Thoracic aorta (tissue), 2 donors: Measurements from ENCODE around the gene ACTN1. TPM values are rescaled to one million over a fixed set of nuclear protein-coding genes. Genes with fewer than 3 reads are reported as not detected.
"Not testable (repeated sequence)": the region's sequence is repeated elsewhere in the genome, so short reads cannot be mapped to it uniquely, and the experiment has no call there.

ENCODE experiments used
- ATAC-seq: fragments of 150-250 bp; one replicate; pipeline ENCODE4 v1.8.0; 2017; ENCODE audit warnings: low read depth; ENCODE audit not compliant: insufficient number of reproducible peaks, low FRiP score
- DNase-seq: peaks from one replicate; pipeline ENCODE4 v3.0.0-alpha.2; 2020; ENCODE audit warnings: low spot score
- H3K27ac ChIP-seq, 2 donors: fragments of 200-600 bp; sonication (generic); 1 replicate in 1 of 2; 2 replicates in 1 of 2; pipeline ENCODE4 v1.5.1; 2016; ENCODE audit warnings: mild to moderate bottlenecking in 2 of 2, moderate library complexity in 2 of 2
- H3K27me3 ChIP-seq: fragments of 200-600 bp; sonication (generic); replicated peaks from 2 replicates; pipeline ENCODE4 v1.6.0; 2016; ENCODE audit warnings: mild to moderate bottlenecking; ENCODE audit not compliant: insufficient read depth
- H3K36me3 ChIP-seq: fragments of 200-600 bp; sonication (generic); one replicate; pipeline ENCODE4 v1.5.1; 2016
- H3K4me1 ChIP-seq, 2 donors: fragments of 200-600 bp; sonication (generic); 1 replicate in 1 of 2; 2 replicates in 1 of 2; pipeline versions ENCODE4 v1.5.1 to v1.6.0; 2016; ENCODE audit warnings: low read depth in 2 of 2, mild to moderate bottlenecking in 1 of 2; ENCODE audit not compliant: control insufficient read depth in 1 of 2
- H3K4me3 ChIP-seq: fragments of 200-600 bp; sonication (generic); 2 replicates; pipeline ENCODE4 v1.5.1; 2016; ENCODE audit warnings: mild to moderate bottlenecking
- H3K9me3 ChIP-seq: fragments of 200-600 bp; sonication (generic); 2 replicates; pipeline ENCODE4 v1.5.1; 2016
- total RNA-seq, 2 donors: library from RNA; depleted of rRNA; stranded (reverse); fragments of >200 nt; gene quantifications; one replicate each; pipeline versions ENCODE4 v1.1.0 to v1.2.3, GENCODE V29; 2016
- TF ChIP-seq, protein P1 (sequence below): fragments of 200-600 bp; sonication (generic); IDR thresholded peaks from one replicate; pipeline ENCODE4 v1.5.1; 2019; ENCODE audit warnings: antibody characterized with exemption

Gene ACTN1
- total RNA-seq, 2 donors from 2014 or later: 1,201 to 1,291 TPM

DNA sequence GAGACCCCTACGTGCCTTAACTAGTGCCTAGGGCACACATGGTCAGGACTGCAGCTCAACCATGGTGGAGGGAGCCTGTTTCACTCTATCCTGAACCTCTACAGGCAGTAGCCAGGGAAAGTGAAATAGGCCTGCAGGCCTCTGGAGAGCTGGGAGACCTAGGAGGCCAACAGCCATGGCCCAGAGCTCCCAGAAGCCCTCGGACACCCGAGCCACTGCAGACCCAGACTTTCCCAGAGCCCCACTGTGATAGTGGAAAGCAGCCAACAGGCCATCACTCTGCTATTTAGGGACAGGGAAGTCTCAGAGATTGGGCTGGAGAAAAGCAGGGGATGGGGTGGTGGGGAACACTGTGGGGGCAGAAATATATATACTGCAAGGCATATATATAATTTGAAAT lies 129.7 kb downstream of the ACTN1 start:
- H3K27ac ChIP-seq: no peak overlapping the region
- no peaks in the 10 kb centered on the region for H3K36me3 ChIP-seq
- H3K4me3 ChIP-seq: no peak overlapping the region
- no peaks in the 10 kb centered on the region for H3K27me3 ChIP-seq
- H3K9me3 ChIP-seq: no peaks in the 10 kb centered on the region
- TF ChIP-seq, protein P1, sequence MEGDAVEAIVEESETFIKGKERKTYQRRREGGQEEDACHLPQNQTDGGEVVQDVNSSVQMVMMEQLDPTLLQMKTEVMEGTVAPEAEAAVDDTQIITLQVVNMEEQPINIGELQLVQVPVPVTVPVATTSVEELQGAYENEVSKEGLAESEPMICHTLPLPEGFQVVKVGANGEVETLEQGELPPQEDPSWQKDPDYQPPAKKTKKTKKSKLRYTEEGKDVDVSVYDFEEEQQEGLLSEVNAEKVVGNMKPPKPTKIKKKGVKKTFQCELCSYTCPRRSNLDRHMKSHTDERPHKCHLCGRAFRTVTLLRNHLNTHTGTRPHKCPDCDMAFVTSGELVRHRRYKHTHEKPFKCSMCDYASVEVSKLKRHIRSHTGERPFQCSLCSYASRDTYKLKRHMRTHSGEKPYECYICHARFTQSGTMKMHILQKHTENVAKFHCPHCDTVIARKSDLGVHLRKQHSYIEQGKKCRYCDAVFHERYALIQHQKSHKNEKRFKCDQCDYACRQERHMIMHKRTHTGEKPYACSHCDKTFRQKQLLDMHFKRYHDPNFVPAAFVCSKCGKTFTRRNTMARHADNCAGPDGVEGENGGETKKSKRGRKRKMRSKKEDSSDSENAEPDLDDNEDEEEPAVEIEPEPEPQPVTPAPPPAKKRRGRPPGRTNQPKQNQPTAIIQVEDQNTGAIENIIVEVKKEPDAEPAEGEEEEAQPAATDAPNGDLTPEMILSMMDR: no peak
- no peaks in the 10 kb centered on the region for H3K4me1 ChIP-seq
- DNase-seq: no peak
- no peak for ATAC-seq

DNA sequence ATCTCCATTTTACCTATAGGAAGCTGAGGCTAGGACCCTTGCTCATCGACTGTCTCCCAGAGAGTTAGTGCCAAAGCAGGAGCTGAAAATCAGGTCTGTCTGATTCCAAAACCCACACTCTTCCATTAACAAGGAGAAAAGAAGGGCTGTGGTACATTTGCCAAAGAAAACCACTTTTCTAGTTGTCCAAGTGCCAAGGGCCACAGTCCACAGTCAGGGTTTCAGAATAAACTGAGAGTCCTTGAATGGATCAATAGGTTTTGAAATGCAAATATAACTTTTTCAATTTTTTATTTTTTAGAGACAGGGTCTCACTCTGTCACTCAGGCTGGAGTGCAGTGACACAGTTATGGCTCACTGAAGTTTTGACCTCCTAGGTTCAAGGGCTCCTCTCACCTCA lies 130.8 kb downstream of the ACTN1 start:
- no peaks in the 10 kb centered on the region for H3K27me3 ChIP-seq

DNA sequence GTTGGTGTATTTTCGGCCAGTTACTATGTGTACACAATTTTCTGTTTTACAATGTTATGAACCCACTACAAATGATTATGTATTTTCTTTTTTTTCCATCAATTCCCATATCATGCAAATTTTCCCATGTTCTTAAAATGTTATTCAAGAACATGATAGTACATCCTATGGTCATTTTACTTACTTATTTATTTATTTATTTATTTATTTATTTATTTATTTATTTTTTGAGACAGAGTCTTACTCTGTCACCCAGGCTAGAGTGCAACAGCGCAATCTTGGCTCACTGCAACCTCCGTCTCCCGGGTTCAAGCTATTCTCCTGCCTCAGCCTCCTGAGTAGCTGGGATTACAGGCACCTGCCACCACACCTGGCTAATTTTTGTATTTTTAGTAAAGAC lies 131.5 kb downstream of the ACTN1 start:
- not testable (repeated sequence) for DNase-seq, H3K9me3 ChIP-seq, H3K27me3 ChIP-seq, H3K4me1 ChIP-seq, H3K27ac ChIP-seq, H3K4me3 ChIP-seq, H3K36me3 ChIP-seq, ATAC-seq

More for the DNA sequence above, 130.8 kb downstream of the ACTN1 start:
- Histone ChIP-seq H3K36me3 (no peaks in the 10 kb centered on the region), H3K4me1 (peaks cover 0 to 6% of the 10 kb centered on the region in 2 donors), H3K9me3 (no peaks in the 10 kb centered on the region), H3K4me3 (no peak overlapping the region), H3K27ac (no peak overlapping the region)
- ATAC-seq (no peak), DNase-seq (no peak)
- TF ChIP-seq, protein P1: no peak

DNA sequence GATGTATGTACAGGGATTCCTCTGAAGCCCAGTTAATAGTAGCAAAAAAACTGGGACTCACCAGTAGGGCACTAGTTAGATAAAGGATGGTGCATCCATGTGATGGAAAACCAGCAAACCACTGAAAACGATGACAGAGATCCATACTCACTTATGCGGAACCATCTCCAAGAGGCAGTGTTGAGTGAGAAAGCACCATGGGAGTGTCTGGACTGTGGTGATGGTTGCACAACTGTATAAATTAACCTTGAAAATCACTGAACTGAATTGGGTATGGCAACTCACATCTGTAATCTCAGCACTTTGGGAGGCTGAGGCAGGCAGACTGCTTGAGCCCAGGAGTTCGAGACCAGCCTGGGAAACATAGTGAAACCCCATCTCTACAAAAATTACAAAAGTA lies 132.6 kb downstream of the ACTN1 start:
- Histone ChIP-seq H3K27me3 (no peaks in the 10 kb centered on the region), H3K4me3 (no peak overlapping the region), H3K36me3 (no peaks in the 10 kb centered on the region), H3K27ac (no peak overlapping the region), H3K4me1 (peaks cover 0 to 6% of the 10 kb centered on the region in 2 donors), H3K9me3 (no peaks in the 10 kb centered on the region)
- TF ChIP-seq, protein P1: no peak
- ATAC-seq (no peak), DNase-seq (no peak)

DNA sequence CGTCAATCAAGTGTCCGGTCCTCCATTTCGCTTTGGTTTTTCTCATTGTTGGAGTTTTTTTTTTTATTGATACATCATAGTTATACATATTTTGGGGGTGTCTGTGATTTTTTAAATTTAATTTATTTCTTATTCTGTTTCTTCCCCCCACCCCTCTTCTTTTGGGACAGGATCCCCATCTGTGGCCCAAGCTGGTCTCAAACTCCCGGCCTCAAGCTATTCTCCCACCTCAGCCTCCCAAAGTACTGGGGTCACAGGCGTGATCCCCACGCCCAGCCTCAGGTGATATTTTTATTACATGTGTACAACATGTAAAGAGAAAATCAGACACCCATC lies 134.9 kb downstream of the ACTN1 start:
- H3K9me3 ChIP-seq: no peaks in the 10 kb centered on the region
- no peaks in the 10 kb centered on the region for H3K27me3 ChIP-seq
- peaks cover 0 to 6% of the 10 kb centered on the region in 2 donors for H3K4me1 ChIP-seq
- TF ChIP-seq, protein P1: no peak
- H3K27ac ChIP-seq: no peak overlapping the region
- ATAC-seq: no peak
- H3K4me3 ChIP-seq: no peak overlapping the region
- H3K36me3 ChIP-seq: peaks cover 5% of the 10 kb centered on the region
- no peak for DNase-seq

DNA sequence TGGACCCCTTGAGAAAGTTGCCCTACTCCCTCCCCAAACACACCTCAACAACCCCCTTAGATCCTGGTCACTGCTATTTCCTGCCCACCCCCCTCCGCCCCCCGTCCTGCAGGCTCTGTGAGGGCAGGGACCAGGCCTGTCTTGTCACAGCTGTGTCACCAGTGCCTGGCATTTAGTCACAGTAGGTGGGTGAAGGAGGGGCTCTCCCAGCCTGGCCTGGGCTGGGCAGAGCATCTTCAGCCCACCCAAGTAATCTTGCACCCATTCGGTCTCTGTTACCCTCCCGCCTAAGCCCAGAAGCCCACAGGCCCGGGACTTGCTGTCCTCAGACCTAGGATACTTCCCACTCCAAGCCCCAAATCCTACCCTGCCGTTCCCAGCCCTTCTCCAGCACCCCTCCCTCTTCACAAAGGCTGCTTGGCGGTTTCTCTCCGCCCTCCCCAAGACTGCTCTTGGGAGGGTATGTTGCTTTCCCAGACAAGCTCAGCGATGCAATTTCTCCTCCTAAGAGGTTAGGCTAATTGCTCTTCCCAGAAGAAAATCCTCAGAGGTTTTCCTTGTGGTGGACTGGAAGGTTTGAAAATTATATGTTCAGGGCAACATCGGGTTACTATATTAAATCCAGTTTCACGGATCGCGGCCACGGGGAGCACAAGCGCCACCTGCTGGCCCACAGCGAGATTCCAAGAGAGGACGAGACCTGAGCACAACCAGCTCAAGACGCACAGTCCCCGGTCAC lies 135.5 kb downstream of the ACTN1 start:
- Histone ChIP-seq H3K9me3 (no peaks in the 10 kb centered on the region), H3K36me3 (peaks cover 10% of the 10 kb centered on the region), H3K4me3 (peak overlapping the region; percentile 61), H3K27me3 (no peaks in the 10 kb centered on the region), H3K27ac (no peak overlapping the region), H3K4me1 (peaks cover 0 to 6% of the 10 kb centered on the region in 2 donors)
- ATAC-seq (no peak), DNase-seq (peak; percentile 29)
- TF ChIP-seq, protein P1: peak; percentile 84
